Hematopoietic multipotent progenitor cell (in vitro differentiated cells): ENCODE results near the gene AJM1. TPM values are rescaled to one million over a fixed set of nuclear protein-coding genes. Genes with fewer than 3 reads are reported as not detected.

ENCODE experiments used
- DNase-seq, 3 donors: peaks; one replicate each; pipeline ENCODE4 v3.0.0-alpha.2; 2011 to 2015; ENCODE audit warnings: low read depth in 2 of 3, low spot score in 2 of 3
- total RNA-seq: library from RNA; depleted of rRNA; stranded (reverse); fragments of >200 nt; gene quantifications from one replicate; pipeline ENCODE4 v1.2.3, GENCODE V29; 2012

The AJM1 gene
- total RNA-seq, 1 donor, result 0.27 TPM

DNA sequence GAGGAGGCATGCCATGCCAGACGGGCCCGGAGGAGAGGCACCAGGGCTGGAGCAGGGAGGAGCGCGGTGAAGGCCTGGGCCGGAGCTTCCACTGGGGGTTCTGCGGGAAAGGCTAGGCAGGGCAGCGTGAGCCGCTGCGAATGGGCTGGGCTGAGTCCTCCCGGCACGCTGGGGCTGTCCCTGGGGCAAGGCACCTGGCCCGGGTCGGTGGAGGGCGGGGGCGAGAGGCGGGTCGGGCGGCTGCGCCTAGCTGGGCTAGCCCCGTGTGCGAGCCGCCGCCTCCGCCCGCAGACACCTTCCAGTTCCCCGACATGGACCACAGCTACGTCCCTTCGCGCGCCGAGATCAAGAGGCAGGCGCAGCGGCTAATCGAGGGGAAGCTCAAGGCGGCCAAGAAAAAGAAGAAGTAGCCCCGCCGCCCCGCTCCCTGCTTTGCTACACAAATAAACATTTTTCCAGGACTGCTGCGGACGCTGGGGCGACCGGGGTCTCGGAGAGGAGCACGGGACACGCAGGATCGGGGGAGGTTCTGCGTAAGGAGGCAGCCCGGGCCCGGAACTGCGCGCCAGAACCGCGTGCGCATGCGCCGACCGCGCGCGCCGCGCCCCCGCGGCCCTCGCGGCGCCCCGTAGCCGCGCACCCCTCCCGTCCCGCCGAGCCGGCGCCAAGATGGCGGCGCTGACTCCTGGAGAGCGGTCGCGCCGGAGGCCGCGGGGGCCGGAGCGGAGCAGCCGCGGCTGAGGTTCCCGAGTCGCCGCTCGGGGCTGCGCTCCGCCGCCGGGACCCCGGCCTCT lies 34.8 kb upstream of the AJM1 start, which contains the start of gene RABL6:
TSS of gene RABL6 (plus strand) at position 668 of the 794 bp plus-strand sequence. CDS start 249 bp downstream, outside the sequence.
- peak; percentile 83 to 91 (median 85) for DNase-seq

DNA sequence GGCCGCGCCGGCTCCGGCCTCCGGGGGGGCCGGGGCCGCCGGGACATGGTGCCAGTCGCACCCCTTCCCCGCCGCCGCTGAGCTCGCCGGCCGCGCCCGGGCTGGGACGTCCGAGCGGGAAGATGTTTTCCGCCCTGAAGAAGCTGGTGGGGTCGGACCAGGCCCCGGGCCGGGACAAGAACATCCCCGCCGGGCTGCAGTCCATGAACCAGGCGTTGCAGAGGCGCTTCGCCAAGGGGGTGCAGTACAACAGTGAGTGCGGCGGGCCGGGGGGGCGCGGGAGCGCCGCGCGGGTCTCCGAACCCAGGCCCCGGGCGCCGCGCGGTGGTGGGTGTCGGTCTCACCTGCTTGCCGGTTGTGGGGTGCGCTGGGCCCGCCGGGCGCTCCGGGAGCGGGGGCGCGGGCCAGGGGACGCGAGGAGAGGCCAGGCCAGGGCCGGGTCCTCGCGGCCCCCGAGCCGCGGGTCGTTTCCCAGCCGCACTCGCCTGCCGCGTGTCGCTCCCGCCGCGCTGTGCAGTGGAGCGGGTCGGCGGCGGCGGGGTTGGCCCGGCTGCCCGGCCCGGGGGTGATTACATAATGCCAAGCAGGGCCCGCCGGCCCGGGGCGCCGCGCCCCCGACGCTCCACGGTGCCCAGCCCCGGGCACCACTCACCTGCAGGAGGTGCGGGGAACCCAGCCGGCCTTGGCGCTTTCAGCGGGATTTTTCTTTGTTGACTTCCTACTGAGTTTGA lies 34.0 kb upstream of the AJM1 start:
- DNase-seq, result peak in 2 of 3 donors; percentile 24 to 50

- DNase-seq, result no peak
Observed at GRCh38 chr9:136808806-136809158, 33.5 kb upstream of the AJM1 start.

- DNase-seq, result no peak
Observed at GRCh38 chr9:136814725-136815421, 27.4 kb upstream of the AJM1 start.

DNA sequence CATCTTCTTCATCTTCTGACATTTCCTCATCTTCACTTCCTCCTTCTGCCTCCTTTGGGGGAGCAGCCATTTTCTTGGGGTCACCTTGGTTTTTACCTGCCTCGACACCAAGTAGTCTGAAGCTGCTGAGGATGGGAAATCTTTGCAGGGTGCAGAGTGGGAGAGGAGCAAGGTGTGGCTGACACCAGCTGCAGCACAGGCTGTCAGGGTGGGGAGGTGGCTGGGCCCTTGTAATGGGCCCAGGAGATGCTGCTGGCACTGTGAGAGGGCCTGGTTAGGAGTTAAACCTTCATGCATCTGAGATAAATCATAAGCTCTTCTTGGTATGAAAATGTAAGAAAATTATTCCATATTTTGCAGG lies 26.9 kb upstream of the AJM1 start:
- no peak for DNase-seq

DNA sequence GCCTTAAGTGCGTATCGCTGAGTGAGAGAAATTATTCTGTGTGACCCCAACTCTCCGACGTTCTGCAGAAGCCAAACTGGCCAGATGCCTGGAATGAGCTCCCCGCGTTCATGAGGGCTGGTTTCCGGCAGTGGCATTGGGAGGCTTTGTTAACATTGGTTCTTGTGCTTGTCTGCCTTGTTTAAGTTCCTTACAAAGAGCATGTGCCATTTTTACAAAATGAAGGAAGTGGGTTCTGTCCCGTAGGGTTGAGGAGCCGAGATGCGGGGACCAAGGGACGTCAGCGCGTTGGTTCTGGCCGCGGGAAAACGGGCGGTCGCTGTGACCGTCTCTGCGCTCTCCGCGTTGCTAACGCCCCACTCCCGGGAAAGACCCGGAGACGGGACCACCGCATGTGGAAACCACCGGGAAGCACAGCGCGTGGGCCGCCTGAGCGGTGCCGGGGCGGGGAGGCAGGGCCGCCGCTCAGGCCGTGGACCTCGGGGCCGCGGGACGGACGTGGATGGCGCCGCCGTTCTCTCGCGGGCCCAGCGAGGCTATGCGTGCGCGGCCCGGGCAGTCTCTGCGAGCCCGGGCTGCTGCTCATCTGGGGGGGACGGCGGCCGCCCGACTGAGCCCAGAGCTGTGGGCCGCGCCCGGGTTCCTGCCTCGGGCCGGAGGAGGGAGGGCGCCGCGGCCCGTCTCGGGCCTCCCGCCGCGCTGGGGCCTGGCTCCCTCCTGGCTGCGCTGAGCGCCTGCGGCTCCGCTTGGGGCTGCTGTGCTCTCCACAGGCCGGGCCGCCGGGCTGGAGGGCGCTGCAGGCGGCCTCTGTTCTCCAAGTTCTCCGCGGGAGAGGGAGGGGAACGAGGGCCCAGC lies 21.1 kb upstream of the AJM1 start:
- peak in 1 of 3 donors; percentile 29 for DNase-seq

- no peak for DNase-seq
Observed at GRCh38 chr9:136821826-136822544, 20.3 kb upstream of the AJM1 start.

GRCh38 chr9:136823136-136824046 lies 18.9 kb upstream of the AJM1 start:
- no peak for DNase-seq

GRCh38 chr9:136824496-136825225 lies 17.6 kb upstream of the AJM1 start:
- no peak for DNase-seq

DNA sequence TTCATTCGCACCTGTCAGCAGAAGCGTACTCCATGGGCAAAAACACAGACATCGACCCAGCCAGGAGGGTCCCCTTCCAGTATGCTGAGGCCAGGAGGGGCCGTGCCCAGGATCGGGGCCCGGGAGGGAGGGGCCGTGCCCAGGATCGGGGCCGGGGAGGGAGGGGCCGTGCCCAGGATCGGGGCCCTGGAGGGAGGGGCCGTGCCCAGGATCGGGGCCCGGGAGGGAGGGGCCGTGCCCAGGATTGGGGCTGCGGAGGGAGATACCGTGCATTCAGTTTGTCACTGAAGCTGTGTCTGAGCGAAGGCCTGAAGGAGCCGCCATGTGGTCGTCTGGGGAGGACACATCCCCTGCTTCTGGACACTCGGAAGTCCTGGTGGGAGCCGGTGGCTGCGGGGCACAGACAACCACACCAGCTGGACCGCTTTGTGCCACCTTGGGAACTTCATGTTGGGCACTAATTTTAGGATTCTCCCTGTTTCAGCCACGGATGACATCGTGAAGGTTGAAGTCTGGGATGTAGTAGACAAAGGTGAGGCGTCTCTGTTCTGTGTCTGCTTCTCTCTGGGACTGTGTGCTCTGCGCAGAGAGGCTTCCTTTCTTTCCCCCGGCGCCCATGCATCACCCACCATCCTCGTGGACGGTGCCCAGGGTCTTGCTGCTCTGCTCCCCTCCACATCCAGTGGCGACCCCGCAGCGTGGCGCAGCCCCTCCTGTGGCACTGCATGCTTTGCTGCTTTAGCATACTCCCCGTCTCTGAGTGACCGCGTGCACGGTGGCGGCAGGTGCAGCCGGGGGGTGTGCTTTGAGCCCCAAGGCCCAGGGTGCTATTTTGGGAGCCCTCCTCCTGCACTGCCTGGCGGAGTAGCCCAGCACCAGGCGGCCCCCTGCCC lies 16.7 kb upstream of the AJM1 start:
- no peak for DNase-seq

GRCh38 chr9:136826188-136826541 lies 16.1 kb upstream of the AJM1 start:
- no peak for DNase-seq

DNA sequence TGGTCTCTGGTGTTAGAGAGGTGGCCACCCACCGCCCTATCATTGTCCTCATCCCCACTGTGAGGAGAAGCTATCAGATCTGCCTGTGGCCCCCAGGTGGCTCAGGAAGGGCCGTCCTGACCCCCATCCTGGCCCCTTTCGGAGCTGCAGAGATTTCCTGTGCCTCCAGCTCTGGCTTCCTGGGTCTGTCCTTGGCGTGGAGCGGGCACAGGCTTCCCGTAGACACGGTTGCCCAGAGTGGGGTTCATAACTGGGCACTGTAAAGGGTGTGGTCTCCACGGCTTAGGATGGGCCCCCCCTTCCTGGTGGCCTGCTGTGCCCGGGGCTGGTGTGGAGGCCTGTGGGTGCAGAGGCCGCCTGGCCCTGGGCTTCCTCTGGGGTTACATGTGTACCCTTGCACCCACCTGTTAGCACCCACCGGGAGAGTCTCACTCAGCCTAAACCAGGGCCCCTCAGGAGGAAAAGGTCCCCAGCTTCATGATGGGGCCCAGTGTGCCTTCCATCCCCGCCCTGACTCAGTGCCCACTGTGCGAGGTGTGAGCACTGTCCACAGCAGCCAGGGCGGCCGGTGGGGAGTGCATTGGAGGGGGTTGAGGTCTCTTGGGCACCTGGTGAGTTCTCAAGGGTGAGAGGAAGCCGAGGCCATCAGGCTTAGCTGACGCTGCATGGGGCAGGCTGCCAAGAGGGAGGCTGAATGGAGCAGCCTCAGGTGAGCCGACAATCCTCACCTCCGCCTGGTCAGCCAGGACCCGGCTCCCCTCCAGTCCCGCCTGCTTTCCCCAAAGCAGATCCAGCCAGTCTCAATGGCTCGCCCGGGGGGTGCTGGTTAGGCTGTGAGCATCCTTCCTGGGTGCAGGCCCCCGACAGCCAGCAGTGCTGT lies 15.3 kb upstream of the AJM1 start:
- no peak for DNase-seq

DNA sequence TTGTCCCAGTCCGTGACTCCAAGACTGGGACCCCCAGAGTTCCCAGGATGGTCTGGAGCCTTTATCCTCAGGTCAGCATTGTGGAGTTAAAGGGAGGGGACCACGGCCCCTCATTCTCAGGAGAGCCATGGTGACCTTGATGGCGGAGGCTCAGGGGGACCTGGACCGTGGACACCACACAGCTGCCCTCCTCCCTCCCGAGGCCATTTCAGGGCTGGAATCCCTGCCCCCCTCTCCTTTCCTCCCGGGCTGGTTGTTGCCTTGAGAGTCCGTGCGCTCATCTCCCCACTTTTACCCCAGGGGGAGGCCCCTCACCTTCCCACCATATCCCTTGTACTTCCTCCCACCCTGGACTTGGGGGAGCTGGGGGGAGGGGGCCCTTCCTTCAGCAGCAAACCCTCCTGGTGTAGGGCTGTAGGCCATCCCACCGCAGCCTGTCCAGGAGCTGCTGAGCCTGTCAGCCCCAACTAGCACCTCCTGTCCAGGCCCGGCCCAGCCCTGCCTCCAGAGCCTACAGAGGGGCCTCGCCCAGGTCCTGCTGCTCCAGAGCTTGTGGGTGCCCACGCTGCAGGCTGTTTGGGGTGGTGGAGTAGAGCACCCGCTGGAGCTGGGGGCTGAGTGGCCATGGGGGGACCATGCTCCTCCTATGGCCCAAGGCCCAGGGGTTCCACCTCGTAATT lies 14.3 kb upstream of the AJM1 start:
- DNase-seq, result no peak

- DNase-seq, result no peak
Observed at GRCh38 chr9:136828474-136829140, 13.7 kb upstream of the AJM1 start.

DNA sequence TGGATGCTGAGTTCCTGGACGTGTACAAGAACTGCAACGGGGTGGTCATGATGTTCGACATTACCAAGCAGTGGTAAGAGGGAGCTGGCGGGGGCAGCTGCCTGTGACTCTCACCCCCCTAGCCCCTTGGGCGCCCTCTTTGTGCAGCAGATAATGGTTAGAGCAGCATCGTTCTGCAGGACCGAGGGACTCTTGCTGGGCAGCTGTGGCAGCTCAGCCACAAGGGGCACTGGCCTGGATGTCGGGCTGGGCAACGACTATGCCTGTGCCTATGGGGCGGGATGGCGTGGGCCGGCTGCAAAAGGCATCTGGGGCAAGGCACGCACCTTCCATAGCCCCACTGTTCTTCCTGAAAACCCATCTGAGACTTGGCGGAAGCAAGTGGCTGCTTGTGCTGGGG lies 12.9 kb upstream of the AJM1 start:
- no peak for DNase-seq
